ENCODE measurements around the gene ATP7B. TPM values are rescaled to one million over a fixed set of nuclear protein-coding genes. Genes with fewer than 3 reads are reported as not detected.

ATP7B gene
- total RNA-seq, 1 donor from 2014 or later = 6.3 TPM

- Histone ChIP-seq H3K4me1 (no peaks in the 10 kb centered on the region), H3K27me3 (ENCODE audit: low read depth) (no peaks in the 10 kb centered on the region), H3K27ac (no peak overlapping the region), H3K36me3 (no peaks in the 10 kb centered on the region), H3K4me3 (no peak overlapping the region), H3K9me3 (no peaks in the 10 kb centered on the region)
- TF ChIP-seq, protein P1, sequence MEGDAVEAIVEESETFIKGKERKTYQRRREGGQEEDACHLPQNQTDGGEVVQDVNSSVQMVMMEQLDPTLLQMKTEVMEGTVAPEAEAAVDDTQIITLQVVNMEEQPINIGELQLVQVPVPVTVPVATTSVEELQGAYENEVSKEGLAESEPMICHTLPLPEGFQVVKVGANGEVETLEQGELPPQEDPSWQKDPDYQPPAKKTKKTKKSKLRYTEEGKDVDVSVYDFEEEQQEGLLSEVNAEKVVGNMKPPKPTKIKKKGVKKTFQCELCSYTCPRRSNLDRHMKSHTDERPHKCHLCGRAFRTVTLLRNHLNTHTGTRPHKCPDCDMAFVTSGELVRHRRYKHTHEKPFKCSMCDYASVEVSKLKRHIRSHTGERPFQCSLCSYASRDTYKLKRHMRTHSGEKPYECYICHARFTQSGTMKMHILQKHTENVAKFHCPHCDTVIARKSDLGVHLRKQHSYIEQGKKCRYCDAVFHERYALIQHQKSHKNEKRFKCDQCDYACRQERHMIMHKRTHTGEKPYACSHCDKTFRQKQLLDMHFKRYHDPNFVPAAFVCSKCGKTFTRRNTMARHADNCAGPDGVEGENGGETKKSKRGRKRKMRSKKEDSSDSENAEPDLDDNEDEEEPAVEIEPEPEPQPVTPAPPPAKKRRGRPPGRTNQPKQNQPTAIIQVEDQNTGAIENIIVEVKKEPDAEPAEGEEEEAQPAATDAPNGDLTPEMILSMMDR (IDR thresholded peaks at IDR 0.05) = no peak
- DNase-seq (no peak), ATAC-seq (no peak)
- intact Hi-C loops (cut with DNase I) = no loop called here
Observed at GRCh38 chr13:51900471-51900870, 110.8 kb downstream of the ATP7B start.

DNA sequence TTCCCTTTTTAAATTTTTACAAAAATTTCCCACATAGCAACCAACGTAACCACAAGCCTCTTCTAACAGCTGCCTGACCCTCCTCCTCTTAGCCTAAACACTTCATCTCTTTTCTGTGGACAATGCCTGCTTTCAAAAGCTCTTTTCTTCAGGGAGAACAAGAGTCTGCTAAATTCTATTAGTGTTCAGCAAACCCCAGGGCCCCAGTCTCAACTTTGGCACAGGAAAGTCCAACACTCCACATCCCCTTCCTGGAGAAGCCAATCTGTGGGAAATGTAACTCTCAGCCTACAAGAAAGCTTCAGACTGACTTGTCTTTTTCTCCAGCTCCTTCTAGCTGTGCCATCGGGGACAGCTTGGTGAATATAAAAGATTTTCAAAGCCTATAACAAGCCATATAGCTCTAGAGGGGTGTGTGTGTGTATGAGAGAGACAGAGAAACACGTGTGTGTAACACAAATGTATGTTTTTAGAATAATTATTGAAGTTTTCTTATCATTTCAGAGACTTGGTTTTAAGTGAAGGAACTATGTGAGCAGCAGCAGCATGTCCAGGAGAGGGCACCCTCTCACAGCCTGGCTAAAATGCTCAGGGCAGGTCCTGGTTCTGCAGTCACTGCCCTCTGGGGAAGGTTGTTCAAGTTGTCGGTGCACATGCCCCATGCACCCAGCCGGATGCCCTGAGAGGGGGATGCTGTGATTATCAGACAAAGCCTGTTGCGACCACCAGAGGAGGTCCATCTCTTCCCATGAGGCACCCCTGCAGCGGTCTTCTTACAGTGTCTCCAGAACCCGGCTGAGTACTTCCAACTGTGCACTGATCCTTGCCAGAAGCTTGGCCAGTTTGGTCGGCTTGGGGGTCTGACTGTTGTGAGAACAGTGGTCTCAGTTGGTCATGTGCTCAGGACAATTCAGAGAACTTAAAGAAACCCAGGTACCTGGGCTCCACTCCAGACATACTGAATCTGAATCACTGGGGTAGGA, 115.1 kb downstream of the ATP7B start:
- Histone ChIP-seq H3K27me3 (ENCODE audit: low read depth) (no peaks in the 10 kb centered on the region), H3K9me3 (no peaks in the 10 kb centered on the region), H3K36me3 (no peaks in the 10 kb centered on the region), H3K4me3 (no peak overlapping the region), H3K4me1 (no peaks in the 10 kb centered on the region), H3K27ac (no peak overlapping the region)
- peak; percentile 54 for DNase-seq
- TF ChIP-seq, protein P1 (IDR thresholded peaks at IDR 0.05) = peak; percentile 54
- intact Hi-C loops (cut with DNase I) = no loop called here
- ATAC-seq = peak; percentile 78 to 81

DNA sequence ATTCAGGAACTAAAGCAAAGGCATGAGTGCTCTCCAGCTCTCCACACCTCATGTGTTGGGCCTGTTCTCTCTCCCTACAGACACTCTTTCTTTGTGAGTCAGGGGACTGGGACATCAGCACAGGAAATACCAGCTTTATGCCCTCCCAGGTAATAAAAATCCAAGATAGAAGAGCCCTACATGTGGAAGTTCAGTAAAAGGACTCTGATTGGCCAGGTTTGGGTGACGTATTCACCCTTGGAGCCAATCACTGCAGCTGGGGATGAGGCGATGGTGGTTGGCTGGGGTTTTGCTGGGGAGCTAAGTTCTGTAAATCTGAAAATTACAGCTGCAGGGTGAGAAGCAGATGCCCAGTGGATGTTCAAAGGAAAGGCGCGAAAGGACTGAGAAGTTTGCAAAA, 117.0 kb downstream of the ATP7B start:
- Histone ChIP-seq H3K9me3 (no peaks in the 10 kb centered on the region), H3K27ac (no peak overlapping the region), H3K27me3 (ENCODE audit: low read depth) (no peaks in the 10 kb centered on the region), H3K4me3 (no peak overlapping the region), H3K36me3 (no peaks in the 10 kb centered on the region), H3K4me1 (no peaks in the 10 kb centered on the region)
- DNase-seq (no peak), ATAC-seq (no peak)
- TF ChIP-seq, protein P1 (IDR thresholded peaks at IDR 0.05) = no peak
- intact Hi-C loops (cut with DNase I) = no loop called here

- no peaks in the 10 kb centered on the region for H3K27me3 ChIP-seq (ENCODE audit: low read depth)
- ATAC-seq (no peak), DNase-seq (no peak)
- intact Hi-C loops (cut with DNase I) = no loop called here
- H3K36me3 ChIP-seq = no peaks in the 10 kb centered on the region
- H3K4me1 ChIP-seq = no peaks in the 10 kb centered on the region
- H3K27ac ChIP-seq = no peak overlapping the region
- no peak overlapping the region for H3K4me3 ChIP-seq
- TF ChIP-seq, protein P1 (IDR thresholded peaks at IDR 0.05) = no peak
- no peaks in the 10 kb centered on the region for H3K9me3 ChIP-seq
Observed at GRCh38 chr13:51892657-51893056, 118.6 kb downstream of the ATP7B start.

DNA sequence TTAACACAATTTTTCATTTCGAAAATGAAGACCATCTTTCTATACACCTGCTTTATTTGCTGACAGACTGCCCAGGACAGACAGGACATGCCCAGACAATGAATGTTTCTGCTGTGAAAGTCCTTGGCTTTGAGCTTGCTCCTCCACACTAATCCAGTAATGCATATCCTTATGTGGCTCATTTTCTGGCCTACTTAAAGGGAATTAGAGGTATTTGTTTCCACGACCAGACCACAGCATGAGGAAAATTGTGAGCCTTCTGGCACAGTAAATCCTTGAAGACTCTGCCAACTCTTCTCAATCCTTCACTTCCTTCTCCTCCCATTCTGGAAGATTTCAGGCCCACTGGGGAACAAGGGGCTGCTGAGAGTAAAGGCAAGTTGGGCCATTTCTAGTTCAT, 123.8 kb downstream of the ATP7B start:
- no peaks in the 10 kb centered on the region for H3K9me3 ChIP-seq
- ATAC-seq = no peak
- TF ChIP-seq, protein P1 (IDR thresholded peaks at IDR 0.05) = no peak
- H3K4me1 ChIP-seq = no peaks in the 10 kb centered on the region
- H3K27ac ChIP-seq = no peak overlapping the region
- H3K27me3 ChIP-seq (ENCODE audit: low read depth) = no peaks in the 10 kb centered on the region
- no peak for DNase-seq
- intact Hi-C loops (cut with DNase I) = no loop called here
- H3K36me3 ChIP-seq = no peaks in the 10 kb centered on the region
- no peak overlapping the region for H3K4me3 ChIP-seq
